HepG2 (cell line): ENCODE results near the gene RRAGB. TPM values are rescaled to one million over a fixed set of nuclear protein-coding genes. Genes with fewer than 3 reads are reported as not detected.
A peak's percentile ranks its signal among the peaks of the same experiment; 100 is the strongest.

Experiments used
- DNMT1 ChIP-seq: sonication (generic); formaldehyde crosslinking; IDR thresholded peaks from 2 replicates; pipeline ENCODE4 v1.5.1; 2020; ENCODE audit warnings: mild to moderate bottlenecking, missing genetic modification reagents
- ELF4 ChIP-seq: sonication (generic); formaldehyde crosslinking; IDR thresholded peaks from 2 replicates; pipeline ENCODE4 v1.5.0; 2020; ENCODE audit warnings: missing genetic modification reagents, mild to moderate bottlenecking, moderate library complexity, borderline replicate concordance
- FOXK1 ChIP-seq: sonication (generic); formaldehyde crosslinking; IDR thresholded peaks from 2 replicates; pipeline ENCODE4 v1.4.0; 2020; ENCODE audit warnings: low read depth, missing genetic modification reagents, borderline replicate concordance
- GABPA ChIP-seq, 2 experiments: IDR thresholded peaks; 2 replicates each; pipeline ENCODE4 v1.6.1; 2011 to 2016; ENCODE audit warnings: low read depth in 2 of 2, low read length in 1 of 2, missing biosample characterization in 1 of 2, missing genetic modification characterization in 1 of 2
- HNF4A ChIP-seq: sonication (generic); formaldehyde crosslinking; IDR thresholded peaks from 2 replicates; pipeline ENCODE4 v1.4.0; 2020; ENCODE audit warnings: missing genetic modification reagents
- HNRNPH1 ChIP-seq: fragments of 200-400 bp; formaldehyde crosslinking; optimal IDR thresholded peaks from 2 replicates; pipeline ENCODE3; 2017; ENCODE audit warnings: mild to moderate bottlenecking, low read depth, low read length
- IKZF1 ChIP-seq: fragments of 450-650 bp; IDR thresholded peaks from 2 replicates; pipeline ENCODE4 v1.7.1; 2016
- ISL2 ChIP-seq: sonication (generic); formaldehyde crosslinking; IDR thresholded peaks from 2 replicates; pipeline ENCODE4 v1.5.0; 2020; ENCODE audit warnings: missing genetic modification reagents
- NFE2 ChIP-seq: sonication (generic); formaldehyde crosslinking; IDR thresholded peaks from 2 replicates; pipeline ENCODE4 v1.4.0; 2020; ENCODE audit warnings: missing genetic modification reagents
- REL ChIP-seq: sonication (generic); formaldehyde crosslinking; conservative IDR thresholded peaks from 2 replicates; pipeline ENCODE4 v1.8.0; 2022; ENCODE audit warnings: mild to moderate bottlenecking, missing genetic modification reagents, moderate library complexity
- SETDB1 ChIP-seq: sonication (generic); formaldehyde crosslinking; IDR thresholded peaks from 2 replicates; pipeline ENCODE4 v1.5.1; 2020; ENCODE audit warnings: missing genetic modification reagents, mild to moderate bottlenecking, borderline replicate concordance
- YEATS4 ChIP-seq: sonication (generic); formaldehyde crosslinking; IDR thresholded peaks from 2 replicates; pipeline ENCODE4 v1.4.0; 2020; ENCODE audit warnings: missing genetic modification reagents, borderline replicate concordance
- ZFP91 ChIP-seq: sonication (generic); formaldehyde crosslinking; IDR thresholded peaks from 2 replicates; pipeline ENCODE4 v1.9.0; 2022; ENCODE audit warnings: missing genetic modification reagents, mild to moderate bottlenecking, borderline replicate concordance
- ZGPAT ChIP-seq: IDR thresholded peaks from 2 replicates; pipeline ENCODE4 v1.6.1; 2016; ENCODE audit warnings: mild to moderate bottlenecking
- ZNF768 ChIP-seq: sonication (generic); formaldehyde crosslinking; IDR thresholded peaks from 2 replicates; pipeline ENCODE4 v1.4.0; 2020; ENCODE audit warnings: missing genetic modification reagents
- ZNF775 ChIP-seq: sonication (generic); formaldehyde crosslinking; IDR thresholded peaks from 2 replicates; pipeline ENCODE4 v1.4.0; 2020; ENCODE audit warnings: missing genetic modification reagents, mild to moderate bottlenecking, moderate library complexity, borderline replicate concordance
- polyA plus RNA-seq, 8 experiments: library from polyadenylated mRNA; depleted of rRNA in 3 of 8; stranded (reverse) in 7 of 8; unstranded in 1 of 8; fragments of >200 nt; fragmentation: Illumina TruSeq in 4 of 8; extraction: Trizol in 4 of 8; gene quantifications; 2 replicates each; pipeline versions ENCODE4 v1.2.1 to v1.2.3, GENCODE V29; 2011 to 2016; ENCODE audit warnings: low read depth in 4 of 8, missing spikeins in 1 of 8, mixed read lengths in 1 of 8; ENCODE audit not compliant: insufficient read depth in 1 of 8
- total RNA-seq, 5 experiments: library from RNA; depleted of rRNA; stranded (reverse); fragments of >200 nt; fragmentation: Illumina TruSeq; extraction: Trizol; gene quantifications; 2 replicates each; pipeline ENCODE4 v1.2.3, GENCODE V29; 2016; ENCODE audit warnings: low read depth in 1 of 5
- TF ChIP-seq, protein P1 (sequence below): sonication (generic); formaldehyde crosslinking; IDR thresholded peaks from 2 replicates; pipeline ENCODE4 v1.4.0; 2020; ENCODE audit warnings: missing genetic modification reagents
- TF ChIP-seq, protein P2 (sequence below), 2 experiments: sonication (generic) in 1 of 2; formaldehyde crosslinking in 1 of 2; IDR thresholded peaks; 2 replicates each; pipeline versions ENCODE4 v1.5.1 to v1.6.1; 2011 to 2020; ENCODE audit warnings: borderline replicate concordance in 1 of 2, low read depth in 1 of 2, low read length in 1 of 2, mild to moderate bottlenecking in 1 of 2, missing genetic modification reagents in 1 of 2, moderate library complexity in 1 of 2

RRAGB gene
- total and polyA plus RNA-seq, 2 of the 13 experiments (the other 11 are each of a cell fraction or from before 2014, with no cell fraction given), result 12.2 to 19.9 TPM

DNA sequence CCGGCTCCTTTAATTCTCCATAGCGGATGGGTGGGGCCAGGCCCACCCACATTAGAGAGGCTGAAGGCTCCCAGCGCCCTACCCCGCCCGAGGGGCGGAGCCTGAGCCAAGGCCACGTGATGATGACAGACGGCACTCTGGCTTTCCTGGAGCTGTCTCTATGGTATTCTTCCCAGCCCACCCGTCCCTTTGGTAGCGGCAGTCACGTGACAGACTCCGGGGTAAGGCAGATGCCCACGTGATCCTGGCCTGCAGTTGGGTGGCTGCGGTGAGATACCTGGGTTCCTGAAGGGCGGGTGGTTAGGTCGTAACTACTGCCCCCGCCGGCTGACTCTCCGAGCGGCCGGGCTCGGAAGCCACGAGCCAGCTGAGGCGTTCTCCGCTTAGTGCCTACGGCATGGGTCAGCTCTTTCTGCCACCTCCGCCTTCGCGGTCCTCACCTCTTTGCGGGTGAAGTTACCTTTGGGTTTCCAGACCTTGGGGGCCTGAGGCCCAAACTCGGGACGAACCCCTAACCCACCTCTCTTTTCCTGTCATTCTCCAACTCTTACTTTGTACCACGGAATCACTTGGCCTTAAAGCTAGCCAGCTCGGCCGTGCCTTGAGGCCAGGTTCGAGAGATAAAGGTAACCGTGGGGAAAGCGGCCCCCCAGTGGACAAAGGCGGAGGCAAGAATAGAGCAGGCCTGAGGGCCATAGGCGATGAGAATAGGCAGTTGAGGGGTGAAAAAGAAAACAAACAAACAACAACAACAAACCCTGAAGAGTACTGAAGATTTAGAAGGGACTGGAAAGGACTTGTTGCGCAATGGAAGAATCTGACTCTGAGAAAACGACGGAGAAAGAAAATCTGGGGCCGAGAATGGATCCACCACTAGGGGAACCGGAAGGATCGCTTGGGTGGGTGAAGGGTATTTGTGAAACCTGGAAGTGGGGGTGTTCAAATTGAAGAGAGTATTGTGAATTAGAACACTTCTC is at the start of gene RRAGB (continued):
- TF ChIP-seq ELF4, result no peak
- peak; percentile 45; the same call in 1 of the 2 replicates for TF ChIP-seq FOXK1 (CRISPR knock-in tag)
- TF ChIP-seq ZFP91, result peak; percentile 99
- no peak for TF ChIP-seq ZNF768 (CRISPR knock-in tag)
- no peak for TF ChIP-seq GABPA (IDR thresholded peaks at IDR 0.05; ENCODE audit: low read depth, low read length)
- TF ChIP-seq GABPA (CRISPR knock-in tag; IDR thresholded peaks at IDR 0.05; ENCODE audit: low read depth), result 0 out of 2 replicates have a peak, but pooled peaks have one; percentile 13
- TF ChIP-seq, protein P1, sequence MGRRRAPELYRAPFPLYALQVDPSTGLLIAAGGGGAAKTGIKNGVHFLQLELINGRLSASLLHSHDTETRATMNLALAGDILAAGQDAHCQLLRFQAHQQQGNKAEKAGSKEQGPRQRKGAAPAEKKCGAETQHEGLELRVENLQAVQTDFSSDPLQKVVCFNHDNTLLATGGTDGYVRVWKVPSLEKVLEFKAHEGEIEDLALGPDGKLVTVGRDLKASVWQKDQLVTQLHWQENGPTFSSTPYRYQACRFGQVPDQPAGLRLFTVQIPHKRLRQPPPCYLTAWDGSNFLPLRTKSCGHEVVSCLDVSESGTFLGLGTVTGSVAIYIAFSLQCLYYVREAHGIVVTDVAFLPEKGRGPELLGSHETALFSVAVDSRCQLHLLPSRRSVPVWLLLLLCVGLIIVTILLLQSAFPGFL (CRISPR knock-in tag), result no peak
- TF ChIP-seq REL (CRISPR knock-in tag), result no peak
- TF ChIP-seq ZNF775 (CRISPR knock-in tag), result no peak
- TF ChIP-seq DNMT1 (CRISPR knock-in tag), result no peak
- TF ChIP-seq SETDB1, result no peak
- TF ChIP-seq NFE2 (CRISPR knock-in tag), result no peak
- no peak for TF ChIP-seq HNRNPH1
- no peak for TF ChIP-seq IKZF1
- TF ChIP-seq, protein P2, sequence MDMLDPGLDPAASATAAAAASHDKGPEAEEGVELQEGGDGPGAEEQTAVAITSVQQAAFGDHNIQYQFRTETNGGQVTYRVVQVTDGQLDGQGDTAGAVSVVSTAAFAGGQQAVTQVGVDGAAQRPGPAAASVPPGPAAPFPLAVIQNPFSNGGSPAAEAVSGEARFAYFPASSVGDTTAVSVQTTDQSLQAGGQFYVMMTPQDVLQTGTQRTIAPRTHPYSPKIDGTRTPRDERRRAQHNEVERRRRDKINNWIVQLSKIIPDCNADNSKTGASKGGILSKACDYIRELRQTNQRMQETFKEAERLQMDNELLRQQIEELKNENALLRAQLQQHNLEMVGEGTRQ (IDR thresholded peaks at IDR 0.05; ENCODE audit: low read depth, low read length), result peak; percentile 99
- TF ChIP-seq, protein P2 (CRISPR knock-in tag; IDR thresholded peaks at IDR 0.05; ENCODE audit: borderline replicate concordance), result peak; percentile 97; the same call in 1 of the 2 replicates
- TF ChIP-seq HNF4A (CRISPR knock-in tag), result no peak
- peak; percentile 65 for TF ChIP-seq YEATS4 (CRISPR knock-in tag)
- TF ChIP-seq ZGPAT (CRISPR knock-in tag), result peak; percentile 38; the same call in 1 of the 2 replicates
- 0 out of 2 replicates have a peak, but pooled peaks have one; percentile 41 for TF ChIP-seq ISL2 (CRISPR knock-in tag)
